HG03439 (cell line): ENCODE measurements around the gene DDO.

Source experiments
- ATAC-seq: cut with Tn5 transposase; IDR thresholded peaks from one replicate; pipeline ENCODE4 v1.9.1; 2021; ENCODE audit warnings: mild to moderate bottlenecking, moderate library complexity; ENCODE audit not compliant: unreplicated experiment

The DDO gene

GRCh38 chr6:110421749-110422443 is 6.5 kb upstream of the DDO start:
- no peak for ATAC-seq

- no peak for ATAC-seq
Observed at GRCh38 chr6:110419028-110419739, 3.8 kb upstream of the DDO start.

GRCh38 chr6:110418594-110418993 is 3.2 kb upstream of the DDO start:
- ATAC-seq: no peak

GRCh38 chr6:110414669-110415068 is 706 bp downstream of the DDO start:
- ATAC-seq: no peak

GRCh38 chr6:110412360-110412759 is 3.0 kb downstream of the DDO start:
- no peak for ATAC-seq

- no peak for ATAC-seq
Observed at GRCh38 chr6:110410511-110410910, 4.9 kb downstream of the DDO start.

DNA sequence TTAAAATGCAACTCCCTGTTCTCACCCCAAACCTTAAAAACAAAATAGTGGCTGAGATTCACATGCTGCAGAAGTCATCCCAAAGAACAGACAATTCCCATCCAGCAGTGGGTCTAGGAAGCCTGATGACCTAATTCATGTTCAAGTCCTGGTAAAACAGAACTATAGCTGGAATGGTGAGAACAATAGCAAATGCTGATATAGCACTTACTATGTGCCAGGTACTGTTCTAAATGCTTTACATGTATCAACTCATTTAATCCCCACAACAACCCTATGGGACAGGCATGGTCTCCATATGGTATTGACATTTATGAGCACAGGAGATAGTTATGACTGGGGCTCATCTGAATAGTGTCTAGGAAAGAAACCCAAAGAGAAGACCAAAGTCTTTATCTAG is 5.6 kb downstream of the DDO start:
- no peak for ATAC-seq

GRCh38 chr6:110408901-110409300 is 6.5 kb downstream of the DDO start:
- ATAC-seq: no peak

DNA sequence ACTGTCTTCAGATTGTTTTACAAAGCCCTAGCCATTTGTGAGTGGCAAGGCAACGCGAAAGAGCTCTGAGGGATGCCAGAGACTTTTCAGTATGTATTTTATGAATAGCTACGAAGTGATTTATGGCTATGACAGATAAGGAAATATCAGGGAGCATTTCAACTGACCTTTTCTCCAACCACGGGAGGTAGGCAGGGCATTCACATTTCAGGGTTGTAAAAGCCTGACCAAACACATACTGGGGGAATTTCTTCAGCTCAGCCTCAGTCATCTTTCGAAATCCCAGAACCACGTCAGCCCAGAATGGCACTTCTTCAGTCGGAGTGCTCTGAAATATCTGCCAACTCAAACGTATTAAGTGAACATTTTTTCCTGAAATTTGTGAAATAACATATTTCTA is 10.8 kb downstream of the DDO start:
- ATAC-seq: no peak

GRCh38 chr6:110401585-110402176 is 13.7 kb downstream of the DDO start:
- ATAC-seq: no peak

DNA sequence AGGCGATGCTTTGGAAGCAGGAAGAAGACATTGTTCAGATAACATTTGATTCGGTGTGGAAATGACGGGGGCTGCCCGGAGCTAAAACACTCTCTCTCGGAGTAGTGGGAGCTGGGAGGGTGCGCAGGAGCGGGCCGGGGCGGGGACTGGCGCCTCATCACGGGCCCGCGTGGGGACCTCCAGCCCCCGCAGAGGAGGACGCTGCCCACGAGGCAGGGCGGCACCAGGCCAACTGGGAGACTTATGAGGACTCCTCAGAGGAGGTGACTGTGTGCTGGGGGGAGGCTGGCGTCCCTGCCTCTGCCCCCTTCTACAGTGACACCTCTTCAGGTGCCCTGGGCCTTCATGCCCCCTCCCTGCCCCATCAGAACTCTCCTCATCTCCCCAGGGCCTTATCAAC is 15.2 kb downstream of the DDO start:
- no peak for ATAC-seq

- no peak for ATAC-seq
Observed at GRCh38 chr6:110399219-110400071, 15.9 kb downstream of the DDO start.

DNA sequence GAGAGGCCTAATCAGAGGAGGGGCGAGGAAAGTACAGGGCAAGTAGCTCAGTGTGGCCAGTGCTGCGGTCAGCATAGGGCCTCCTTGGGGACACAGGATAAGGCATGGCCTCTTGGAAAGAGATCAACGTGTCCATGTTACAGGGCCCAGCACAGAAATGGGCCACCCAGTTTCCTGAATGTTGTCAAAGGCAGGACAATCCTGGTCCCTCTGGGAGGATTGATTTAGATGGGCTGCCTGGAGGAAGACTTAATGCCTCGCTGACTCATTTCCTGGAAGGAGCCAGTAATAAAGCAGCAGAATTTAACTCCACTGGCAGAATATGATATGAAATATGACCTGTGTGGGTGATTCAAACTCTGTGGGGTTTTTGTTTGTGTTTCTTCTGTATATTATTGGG is 16.6 kb downstream of the DDO start:
- ATAC-seq: no peak

GRCh38 chr6:110395221-110395620 is 20.2 kb downstream of the DDO start:
- ATAC-seq: no peak

DNA sequence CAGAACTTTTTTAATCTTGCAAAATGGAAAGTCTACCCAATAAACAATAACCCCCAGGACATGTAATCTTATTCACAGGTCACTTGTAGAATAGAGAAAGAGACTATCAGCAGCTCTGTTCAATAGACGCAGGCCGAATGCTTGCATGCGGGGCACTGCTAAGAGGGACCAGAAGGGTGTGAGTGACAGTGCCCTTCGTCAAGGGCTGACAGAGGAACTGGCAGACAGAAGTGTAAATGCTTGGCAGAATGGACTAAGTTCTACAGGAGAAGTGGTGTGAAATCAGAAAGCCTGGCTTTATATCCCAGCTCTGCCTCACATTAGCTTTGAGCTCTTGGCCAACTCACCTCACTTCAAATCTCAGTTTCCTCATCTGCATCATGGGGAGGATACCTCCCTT is 21.0 kb downstream of the DDO start:
- no peak for ATAC-seq

DNA sequence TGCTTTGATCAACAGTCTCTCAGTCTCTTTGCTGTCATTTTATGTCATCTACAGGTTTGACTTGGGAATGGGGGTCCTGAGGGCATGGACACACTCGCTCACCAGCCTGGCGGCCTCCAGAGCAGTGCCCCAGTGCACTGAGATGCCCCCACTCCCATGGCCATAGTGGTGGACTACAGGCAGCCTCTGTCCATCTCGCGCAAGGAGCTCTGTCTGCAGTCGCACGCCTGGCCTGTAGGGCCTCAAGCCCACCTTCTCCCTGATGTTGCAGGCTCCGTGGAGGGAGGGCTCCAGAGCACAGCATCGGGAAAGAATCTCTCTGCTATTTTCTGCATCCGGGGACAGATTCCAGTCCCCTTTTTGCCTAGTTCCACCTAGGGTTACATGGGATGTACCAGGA is 22.6 kb downstream of the DDO start:
- no peak for ATAC-seq

DNA sequence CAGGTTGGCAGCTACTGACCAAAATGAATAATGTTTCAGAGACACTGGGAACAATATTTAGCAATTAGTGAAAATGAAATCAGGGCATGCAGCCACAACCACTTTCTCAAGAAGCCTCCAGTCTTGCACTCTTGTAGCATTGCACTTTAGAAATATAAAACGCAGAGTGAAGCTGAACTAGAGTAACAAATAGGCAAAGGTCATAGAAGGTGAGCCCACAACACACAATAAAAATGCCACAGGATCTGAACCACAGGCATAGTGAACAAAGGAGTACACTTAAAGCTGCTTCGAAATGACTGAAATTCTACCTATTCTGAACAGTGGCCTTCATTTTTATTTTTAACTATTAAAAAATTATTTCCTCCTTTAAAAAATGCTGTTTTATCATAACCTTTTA is 25.0 kb downstream of the DDO start:
- no peak for ATAC-seq

GRCh38 chr6:110389689-110390382 is 25.5 kb downstream of the DDO start:
- ATAC-seq: no peak

- ATAC-seq: no peak
Observed at GRCh38 chr6:110387986-110388385, 27.4 kb downstream of the DDO start.

DNA sequence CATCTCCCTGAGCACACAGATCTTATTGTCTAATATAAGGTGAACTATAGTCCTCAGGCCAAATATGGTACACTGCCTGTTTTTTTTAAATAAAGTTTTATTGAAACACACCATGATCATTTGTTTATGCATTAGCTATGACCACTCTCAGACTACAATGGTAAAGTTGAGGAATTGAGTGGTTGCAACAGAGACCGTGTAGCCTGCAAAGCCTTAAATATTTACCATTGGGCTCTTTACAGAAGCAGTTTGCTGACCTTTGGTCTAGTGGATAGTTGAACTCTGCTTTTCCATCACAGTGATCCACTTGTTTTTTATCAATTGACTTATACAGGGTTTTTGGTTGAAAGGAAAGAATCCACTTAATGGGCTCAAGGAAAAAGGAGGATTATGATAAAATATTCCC is 29.9 kb downstream of the DDO start:
- ATAC-seq: no peak

- ATAC-seq: no peak
Observed at GRCh38 chr6:110378552-110378951, 36.8 kb downstream of the DDO start.
